Thyroid gland (tissue), 4 donors: ENCODE measurements around the gene CYGB. TPM values are rescaled to one million over a fixed set of nuclear protein-coding genes. Genes with fewer than 3 reads are reported as not detected.

Experiments
- DNase-seq, 2 donors: peaks; one replicate each; pipeline ENCODE4 v3.0.0-alpha.2; 2019
- H3K27ac ChIP-seq, 3 donors: fragments of 200-600 bp; sonication (generic); 1 replicate in 2 of 3; 2 replicates in 1 of 3; pipeline ENCODE4 v1.5.1; 2016 to 2019; ENCODE audit warnings: mild to moderate bottlenecking in 1 of 3, moderate library complexity in 1 of 3
- H3K27me3 ChIP-seq: fragments of 200-600 bp; sonication (generic); one replicate; pipeline ENCODE4 v1.5.1; 2019
- H3K36me3 ChIP-seq, 2 donors: fragments of 200-600 bp; sonication (generic); one replicate each; pipeline ENCODE4 v1.5.1; 2016 to 2019
- H3K4me1 ChIP-seq, 2 donors: fragments of 200-600 bp; sonication (generic); one replicate each; pipeline ENCODE4 v1.5.1; 2017 to 2019
- H3K4me3 ChIP-seq, 3 donors: fragments of 200-600 bp; sonication (generic); replicated peaks in 1 of 3; 1 replicate in 2 of 3; 2 replicates in 1 of 3; pipeline ENCODE4 v1.5.1; 2016; ENCODE audit warnings: mild to moderate bottlenecking in 1 of 3
- H3K9me3 ChIP-seq: fragments of 200-600 bp; sonication (generic); one replicate; pipeline ENCODE4 v1.5.1; 2017
- POLR2A ChIP-seq, 2 donors: fragments of 450-650 bp; IDR thresholded peaks; one replicate each; pipeline ENCODE4 v1.6.1; 2017; ENCODE audit warnings: antibody characterized with exemption in 2 of 2, mild to moderate bottlenecking in 2 of 2, moderate library complexity in 1 of 2
- WGBS, 2 donors: methylation state at CpG; one replicate each; pipeline ENCODE4 v1.1.5; 2017; 5-methylcytosine and 5-hydroxymethylcytosine counted together
- intact Hi-C: fragments of 100-400 bp; cut with DNase I; formaldehyde crosslinking; loops from one replicate; pipeline ENCODE4 v1.15.1; 2023
- total RNA-seq, 4 donors: library from RNA; depleted of rRNA; stranded (reverse); fragments of >200 nt; gene quantifications; one replicate each; pipeline ENCODE4 v1.2.3, GENCODE V29; 2016
- TF ChIP-seq, protein P1 (sequence below), 6 experiments: fragments of 200-600 bp in 3 of 6; fragments of 450-650 bp in 3 of 6; sonication (generic) in 3 of 6; IDR thresholded peaks; one replicate each; pipeline ENCODE4 v1.5.1; 2016 to 2019; ENCODE audit warnings: antibody characterized with exemption in 6 of 6, mild to moderate bottlenecking in 2 of 6, inconsistent platforms in 1 of 6, moderate library complexity in 1 of 6

The CYGB gene
- total RNA-seq, 4 donors from 2014 or later = 14.7 to 32.3 (median 25.6) TPM

GRCh38 chr17:76502341-76503211 lies 34.9 kb downstream of the CYGB start:
- Histone ChIP-seq H3K27me3 (no peaks in the 10 kb centered on the region), H3K4me1 (peaks cover 37 to 40% of the 10 kb centered on the region in 2 donors), H3K27ac (peak overlapping the region; percentile 68 to 88 (median 72)), H3K9me3 (no peaks in the 10 kb centered on the region), H3K36me3 (no peaks in the 10 kb centered on the region), H3K4me3 (no peak overlapping the region)
- 82 to 83% methylated on average over 8 of the region's 8 CpGs for WGBS, 2 donors
- intact Hi-C loops = no loop called here
- TF ChIP-seq, protein P1, sequence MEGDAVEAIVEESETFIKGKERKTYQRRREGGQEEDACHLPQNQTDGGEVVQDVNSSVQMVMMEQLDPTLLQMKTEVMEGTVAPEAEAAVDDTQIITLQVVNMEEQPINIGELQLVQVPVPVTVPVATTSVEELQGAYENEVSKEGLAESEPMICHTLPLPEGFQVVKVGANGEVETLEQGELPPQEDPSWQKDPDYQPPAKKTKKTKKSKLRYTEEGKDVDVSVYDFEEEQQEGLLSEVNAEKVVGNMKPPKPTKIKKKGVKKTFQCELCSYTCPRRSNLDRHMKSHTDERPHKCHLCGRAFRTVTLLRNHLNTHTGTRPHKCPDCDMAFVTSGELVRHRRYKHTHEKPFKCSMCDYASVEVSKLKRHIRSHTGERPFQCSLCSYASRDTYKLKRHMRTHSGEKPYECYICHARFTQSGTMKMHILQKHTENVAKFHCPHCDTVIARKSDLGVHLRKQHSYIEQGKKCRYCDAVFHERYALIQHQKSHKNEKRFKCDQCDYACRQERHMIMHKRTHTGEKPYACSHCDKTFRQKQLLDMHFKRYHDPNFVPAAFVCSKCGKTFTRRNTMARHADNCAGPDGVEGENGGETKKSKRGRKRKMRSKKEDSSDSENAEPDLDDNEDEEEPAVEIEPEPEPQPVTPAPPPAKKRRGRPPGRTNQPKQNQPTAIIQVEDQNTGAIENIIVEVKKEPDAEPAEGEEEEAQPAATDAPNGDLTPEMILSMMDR (IDR thresholded peaks at IDR 0.05) = no peak
- DNase-seq = no peak

- peaks cover 39 to 47% of the 10 kb centered on the region in 2 donors for H3K4me1 ChIP-seq
- no peak for TF ChIP-seq POLR2A (IDR thresholded peaks at IDR 0.05)
- TF ChIP-seq, protein P1 (IDR thresholded peaks at IDR 0.05) = no peak
- no peaks in the 10 kb centered on the region for H3K36me3 ChIP-seq
- H3K27me3 ChIP-seq = no peaks in the 10 kb centered on the region
- H3K4me3 ChIP-seq = peak overlapping the region in 1 of 3 donors; percentile 72
- H3K27ac ChIP-seq = peak overlapping the region; percentile 68 to 88 (median 72)
- peak; percentile 33 to 37 for DNase-seq
- no peaks in the 10 kb centered on the region for H3K9me3 ChIP-seq
- WGBS, 2 donors = 54 to 58% methylated on average over 3 to 11 of the region's 11 CpGs
- intact Hi-C loops = no loop called here
Observed at GRCh38 chr17:76501827-76502307, 35.6 kb downstream of the CYGB start.

DNA sequence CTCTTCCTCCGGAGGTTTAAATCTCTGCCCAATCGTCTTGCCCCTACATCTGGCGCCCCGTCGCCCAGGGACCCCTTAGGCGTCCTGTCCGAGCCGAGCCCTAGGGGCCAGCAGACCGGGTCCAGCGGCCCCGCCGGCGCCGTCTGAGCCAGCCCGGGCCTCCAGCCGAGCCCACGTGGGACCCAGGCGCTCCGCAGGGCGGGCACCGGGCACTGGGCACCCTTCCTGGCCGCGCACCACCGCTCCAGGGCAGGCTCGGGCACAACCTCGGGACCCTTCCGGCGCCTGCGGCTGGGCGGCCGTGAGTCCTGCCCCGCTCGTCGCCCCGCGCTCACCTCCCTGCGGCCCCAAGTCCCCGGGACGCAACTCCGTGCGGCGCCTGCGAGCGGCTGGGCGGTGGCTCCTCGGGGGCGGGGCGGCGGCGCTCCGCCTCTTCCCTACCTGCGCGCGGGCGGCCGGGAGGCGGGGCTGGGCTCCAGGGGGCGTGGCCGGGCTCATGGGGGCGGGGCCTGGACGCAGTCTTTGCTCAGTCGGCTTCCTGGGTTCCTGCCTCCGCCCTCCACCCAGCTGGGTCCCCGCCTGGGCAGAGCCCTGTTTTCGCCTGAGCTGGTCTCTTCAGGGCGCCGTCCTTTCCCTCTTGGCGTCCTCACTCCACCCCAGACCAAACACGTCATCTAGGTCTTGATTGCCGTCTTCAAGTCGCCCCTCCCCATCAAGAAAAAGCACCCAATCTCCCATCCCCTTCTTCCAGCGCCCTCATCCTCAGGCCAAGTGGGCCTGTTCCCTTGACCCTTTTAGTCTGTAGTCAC lies 36.3 kb downstream of the CYGB start, which contains the start of gene RHBDF2:
Gene RHBDF2 (minus strand): TSS at position 406 of the 809 bp plus-strand sequence. CDS start 19,899 bp downstream, outside the sequence.
- Histone ChIP-seq H3K4me1 (peaks cover 39 to 47% of the 10 kb centered on the region in 2 donors), H3K27ac (peak within 1 kb of the TSS; percentile 68 to 88 (median 85)), H3K9me3 (no peaks in the 10 kb centered on the region), H3K4me3 (peak within 1 kb of the TSS; percentile 17 to 72 (median 24)), H3K36me3 (no peaks in the 10 kb centered on the region), H3K27me3 (no peaks in the 10 kb centered on the region)
- peak in 1 of 2 donors; percentile 90 for TF ChIP-seq POLR2A (IDR thresholded peaks at IDR 0.05)
- TF ChIP-seq, protein P1 (IDR thresholded peaks at IDR 0.05) = no peak
- DNase-seq = peak; percentile 89
- intact Hi-C loops = no loop called here
- 3 to 5% methylated on average over 14 to 19 of the region's 72 CpGs for WGBS, 2 donors

DNA sequence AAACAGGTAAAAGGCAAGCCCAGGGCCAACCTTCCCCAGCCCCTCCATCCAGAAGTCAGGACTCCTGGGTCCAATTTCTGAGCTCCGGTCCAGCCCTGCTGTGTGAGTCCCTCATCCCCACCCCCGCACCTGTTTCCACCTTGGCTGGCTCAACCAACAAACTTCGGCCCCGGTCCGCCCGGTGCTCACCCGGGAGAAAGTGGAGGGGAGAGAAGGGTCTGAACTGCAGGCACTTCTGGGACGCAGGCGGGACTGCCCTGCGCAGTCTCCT lies 36.8 kb downstream of the CYGB start:
- H3K36me3 ChIP-seq = no peaks in the 10 kb centered on the region
- peaks cover 39 to 47% of the 10 kb centered on the region in 2 donors for H3K4me1 ChIP-seq
- H3K27me3 ChIP-seq = no peaks in the 10 kb centered on the region
- H3K4me3 ChIP-seq = peak overlapping the region; percentile 17 to 72 (median 24)
- 6 to 19% methylated on average over 10 of the region's 10 CpGs for WGBS, 2 donors
- no peaks in the 10 kb centered on the region for H3K9me3 ChIP-seq
- no peak for DNase-seq
- no peak for TF ChIP-seq POLR2A (IDR thresholded peaks at IDR 0.05)
- TF ChIP-seq, protein P1 (IDR thresholded peaks at IDR 0.05) = no peak
- intact Hi-C loops = no loop called here
- peak overlapping the region; percentile 38 to 88 (median 85) for H3K27ac ChIP-seq
